Brain microvascular endothelial cell (primary cell): ENCODE results near the gene PCDH7.

ENCODE experiments used
- DNase-seq: peaks from one replicate; pipeline ENCODE4 v3.0.0-alpha.2; 2020
- H3K27ac ChIP-seq: fragments of 250-450 bp; sonication (Bioruptor Pico); 2 replicates; pipeline ENCODE4 v1.5.1; 2020; ENCODE audit warnings: mild to moderate bottlenecking, moderate library complexity
- H3K27me3 ChIP-seq: fragments of 250-450 bp; sonication (Bioruptor Pico); replicated peaks from 2 replicates; pipeline ENCODE4 v1.5.1; 2020; ENCODE audit warnings: mild to moderate bottlenecking
- H3K36me3 ChIP-seq: fragments of 250-450 bp; sonication (Bioruptor Pico); replicated peaks from 2 replicates; pipeline ENCODE4 v1.5.1; 2020; ENCODE audit warnings: mild to moderate bottlenecking
- H3K4me3 ChIP-seq: 2 replicates; pipeline ENCODE4 v1.5.1; 2011; ENCODE audit warnings: low read depth, mild to moderate bottlenecking, control low read depth, low read length, moderate library complexity
- CTCF ChIP-seq: IDR thresholded peaks from 2 replicates; pipeline ENCODE4 v1.5.1; 2011; ENCODE audit warnings: low read depth, mild to moderate bottlenecking, moderate library complexity, low read length, control low read depth, inconsistent platforms; ENCODE audit errors: missing control alignments
- in situ Hi-C: cut with HindIII; loops from 2 replicates; pipeline ENCODE4 v1.10.0; 2017; ENCODE audit warnings: low sequenced_read_pairs, low pct_ligation_motif_present

PCDH7 gene

GRCh38 chr4:30724247-30724646 is 4.1 kb downstream of the PCDH7 start:
- H3K27ac ChIP-seq = no peak overlapping the region
- H3K27me3 ChIP-seq = no peaks in the 10 kb centered on the region
- in situ Hi-C loops = no loop called here
- no peaks in the 10 kb centered on the region for H3K36me3 ChIP-seq
- H3K4me3 ChIP-seq = peak overlapping the region; percentile 7
- no peak for TF ChIP-seq CTCF
- DNase-seq = no peak

GRCh38 chr4:30725562-30725961 is 5.4 kb downstream of the PCDH7 start:
- Histone ChIP-seq H3K4me3 (no peak overlapping the region), H3K27ac (no peak overlapping the region), H3K36me3 (no peaks in the 10 kb centered on the region), H3K27me3 (no peaks in the 10 kb centered on the region)
- in situ Hi-C loops = no loop called here
- no peak for DNase-seq
- no peak for TF ChIP-seq CTCF

GRCh38 chr4:30726090-30726675 is 6.0 kb downstream of the PCDH7 start:
- H3K27ac ChIP-seq = no peak overlapping the region
- DNase-seq = no peak
- H3K36me3 ChIP-seq = no peaks in the 10 kb centered on the region
- no peak for TF ChIP-seq CTCF
- in situ Hi-C loops = no loop called here
- no peaks in the 10 kb centered on the region for H3K27me3 ChIP-seq
- H3K4me3 ChIP-seq = no peak overlapping the region

GRCh38 chr4:30727409-30727808 is 7.2 kb downstream of the PCDH7 start:
- no peak for DNase-seq
- H3K27me3 ChIP-seq = no peaks in the 10 kb centered on the region
- no peaks in the 10 kb centered on the region for H3K36me3 ChIP-seq
- in situ Hi-C loops = no loop called here
- H3K27ac ChIP-seq = no peak overlapping the region
- no peak for TF ChIP-seq CTCF
- no peak overlapping the region for H3K4me3 ChIP-seq

GRCh38 chr4:30728311-30728710 is 8.1 kb downstream of the PCDH7 start:
- H3K27me3 ChIP-seq = no peaks in the 10 kb centered on the region
- H3K27ac ChIP-seq = no peak overlapping the region
- H3K4me3 ChIP-seq = no peak overlapping the region
- no peaks in the 10 kb centered on the region for H3K36me3 ChIP-seq
- no peak for DNase-seq
- in situ Hi-C loops = no loop called here
- no peak for TF ChIP-seq CTCF

GRCh38 chr4:30743897-30744296 is 23.7 kb downstream of the PCDH7 start:
- in situ Hi-C loops = no loop called here
- no peaks in the 10 kb centered on the region for H3K27me3 ChIP-seq
- no peaks in the 10 kb centered on the region for H3K36me3 ChIP-seq
- DNase-seq = no peak
- no peak overlapping the region for H3K27ac ChIP-seq
- H3K4me3 ChIP-seq = no peak overlapping the region
- no peak for TF ChIP-seq CTCF
